AG04449 (cell line): ENCODE data around the gene NFAM1.
A peak's percentile ranks its signal among the peaks of the same experiment; 100 is the strongest.

Experiments used
- CTCF ChIA-PET: fragments of 350-600 bp; formaldehyde crosslinking; extraction: SDS; loops from one replicate; lab custom pipeline; 2021; ENCODE audit warnings: antibody characterized with exemption; lab: Yijun Ruan, JAX
- POLR2A ChIA-PET: fragments of 400-600, 350-600 bp; formaldehyde crosslinking; extraction: SDS; loops from one replicate; lab custom pipeline; 2020; ENCODE audit warnings: antibody characterized with exemption, inconsistent platforms; lab: Yijun Ruan, JAX
- DNase-seq: peaks from one replicate; pipeline ENCODE4 v3.0.0-alpha.2; 2010; ENCODE audit warnings: low read depth, low spot score
- H3K4me3 ChIP-seq: 2 replicates; pipeline ENCODE4 v1.5.1; 2011; ENCODE audit warnings: low read depth, mild to moderate bottlenecking, control low read depth, low read length
- TF ChIP-seq, protein P1 (sequence below): IDR thresholded peaks from one replicate; pipeline ENCODE4 v1.5.1; 2011; ENCODE audit warnings: mild to moderate bottlenecking, moderate library complexity, low read length, control low read depth, inconsistent platforms; ENCODE audit not compliant: insufficient read depth; ENCODE audit errors: missing control alignments

The NFAM1 gene, protein sequence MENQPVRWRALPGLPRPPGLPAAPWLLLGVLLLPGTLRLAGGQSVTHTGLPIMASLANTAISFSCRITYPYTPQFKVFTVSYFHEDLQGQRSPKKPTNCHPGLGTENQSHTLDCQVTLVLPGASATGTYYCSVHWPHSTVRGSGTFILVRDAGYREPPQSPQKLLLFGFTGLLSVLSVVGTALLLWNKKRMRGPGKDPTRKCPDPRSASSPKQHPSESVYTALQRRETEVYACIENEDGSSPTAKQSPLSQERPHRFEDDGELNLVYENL

DNA sequence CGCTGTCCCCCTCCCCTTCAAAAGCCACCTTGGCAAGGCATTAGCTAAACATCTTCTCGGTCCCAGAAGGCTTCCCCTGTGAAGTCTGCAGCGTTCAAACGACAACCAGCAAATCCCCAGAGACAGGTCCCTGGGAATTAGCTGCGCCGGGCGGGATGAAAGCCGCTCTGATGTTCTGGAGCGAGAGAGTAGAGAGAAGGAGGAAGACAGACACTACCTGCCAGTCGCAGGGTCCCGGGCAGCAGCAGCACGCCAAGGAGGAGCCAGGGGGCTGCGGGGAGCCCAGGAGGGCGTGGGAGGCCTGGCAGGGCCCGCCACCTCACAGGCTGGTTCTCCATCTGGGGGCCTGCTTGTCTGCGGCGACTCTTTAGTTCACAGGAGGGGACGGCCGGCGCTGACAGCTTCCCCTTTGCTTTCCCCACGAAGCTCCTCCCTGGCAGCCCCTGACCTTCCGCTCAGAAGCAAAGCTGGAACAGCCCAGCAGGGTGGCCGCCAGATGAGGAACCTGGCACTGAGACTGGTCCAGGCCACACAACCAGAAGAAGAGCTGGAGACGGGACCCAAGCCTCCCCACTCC, at the start of gene NFAM1:
Gene NFAM1, minus strand, starts transcription at position 384 of the 577 bp plus-strand sequence. Its CDS starts 46 bp downstream, at position 338.
- CTCF ChIA-PET, result interaction anchor here (0.6 to 5.7 kb wide), 5 partner anchors 12 to 341 kb away, joined by 3 to 31 read pairs (median 3); no protein-coding TSS in a partner anchor
- DNase-seq, result no peak

GRCh38 chr22:42475122-42475521, 42.9 kb upstream of the NFAM1 start:
- TF ChIP-seq, protein P1, sequence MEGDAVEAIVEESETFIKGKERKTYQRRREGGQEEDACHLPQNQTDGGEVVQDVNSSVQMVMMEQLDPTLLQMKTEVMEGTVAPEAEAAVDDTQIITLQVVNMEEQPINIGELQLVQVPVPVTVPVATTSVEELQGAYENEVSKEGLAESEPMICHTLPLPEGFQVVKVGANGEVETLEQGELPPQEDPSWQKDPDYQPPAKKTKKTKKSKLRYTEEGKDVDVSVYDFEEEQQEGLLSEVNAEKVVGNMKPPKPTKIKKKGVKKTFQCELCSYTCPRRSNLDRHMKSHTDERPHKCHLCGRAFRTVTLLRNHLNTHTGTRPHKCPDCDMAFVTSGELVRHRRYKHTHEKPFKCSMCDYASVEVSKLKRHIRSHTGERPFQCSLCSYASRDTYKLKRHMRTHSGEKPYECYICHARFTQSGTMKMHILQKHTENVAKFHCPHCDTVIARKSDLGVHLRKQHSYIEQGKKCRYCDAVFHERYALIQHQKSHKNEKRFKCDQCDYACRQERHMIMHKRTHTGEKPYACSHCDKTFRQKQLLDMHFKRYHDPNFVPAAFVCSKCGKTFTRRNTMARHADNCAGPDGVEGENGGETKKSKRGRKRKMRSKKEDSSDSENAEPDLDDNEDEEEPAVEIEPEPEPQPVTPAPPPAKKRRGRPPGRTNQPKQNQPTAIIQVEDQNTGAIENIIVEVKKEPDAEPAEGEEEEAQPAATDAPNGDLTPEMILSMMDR, result no peak
- ChIA-PET POLR2A (no interaction called here), CTCF (interaction anchor here (0.7 to 5.1 kb wide), 7 partner anchors 10 to 534 kb away, joined by 3 to 45 read pairs (median 3); partner anchors contain the start of genes NDUFA6 and SEPTIN3)
- H3K4me3 ChIP-seq, result no peak overlapping the region
- DNase-seq, result no peak

More for the DNA sequence above, at the start of gene NFAM1:
- TF ChIP-seq, protein P1, result no peak
- POLR2A ChIA-PET, result no interaction called here
- no peak within 1 kb of the TSS for H3K4me3 ChIP-seq

DNA sequence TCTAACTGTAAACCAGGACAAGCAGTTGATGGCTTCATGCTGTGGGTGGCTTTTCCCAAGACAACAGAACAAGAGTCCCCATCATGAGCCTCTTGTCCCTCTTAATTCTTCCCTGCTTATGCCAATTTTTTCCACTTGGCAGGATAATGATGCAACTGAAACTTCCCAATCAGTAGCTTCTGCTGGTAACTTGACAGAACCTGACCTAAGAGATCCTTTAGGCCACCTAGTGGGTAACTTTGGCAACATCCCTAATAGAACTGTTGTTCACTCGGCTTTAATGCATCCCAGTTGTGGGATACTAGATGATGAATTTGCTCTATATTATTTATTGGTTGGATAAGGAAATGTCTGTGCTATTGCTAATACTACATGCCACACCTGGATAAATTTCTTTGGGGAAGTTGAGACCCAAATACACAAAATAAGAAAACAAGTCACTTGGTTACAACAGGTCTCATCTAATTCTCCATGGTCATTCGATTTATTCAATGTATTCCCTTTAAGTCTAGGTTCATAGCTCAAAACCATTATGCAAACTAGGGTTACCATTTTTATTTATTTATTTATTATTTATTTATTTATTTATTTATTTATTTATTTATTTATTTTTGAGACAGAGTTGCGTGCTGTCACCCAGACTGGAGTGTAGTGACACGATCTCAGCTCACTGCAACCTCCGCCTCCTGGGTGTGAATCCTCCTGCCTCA, 41.4 kb upstream of the NFAM1 start:
- no peak overlapping the region for H3K4me3 ChIP-seq
- ChIA-PET POLR2A (no interaction called here), CTCF (interaction anchor here (0.7 to 5.1 kb wide), 24 partner anchors 9 to 512 kb away, joined by 3 to 45 read pairs (median 4); partner anchors contain the start of genes NAGA, NDUFA6, SEPTIN3 and SMDT1)
- TF ChIP-seq, protein P1, result peak; percentile 62
- DNase-seq, result no peak

DNA sequence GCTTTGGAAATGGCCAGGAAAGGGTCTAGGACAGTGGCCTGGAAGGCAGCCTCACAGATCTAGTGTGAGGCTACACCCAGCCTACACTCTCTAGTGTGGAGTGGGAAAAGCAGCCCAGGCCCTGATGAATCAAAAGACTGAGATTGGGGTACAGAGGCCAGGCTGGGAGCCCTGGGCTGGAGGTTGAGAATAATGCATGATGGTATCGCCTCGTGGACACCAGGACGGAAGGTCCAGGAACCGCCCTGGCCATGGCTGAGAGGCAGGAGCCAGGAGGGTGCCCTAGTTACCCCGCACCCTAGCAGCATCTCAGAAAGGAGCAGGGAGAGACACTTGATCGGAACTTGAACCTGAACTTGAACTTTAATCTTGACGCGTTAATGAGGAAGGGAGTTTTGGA, 40.5 kb upstream of the NFAM1 start:
- DNase-seq, result no peak
- H3K4me3 ChIP-seq, result no peak overlapping the region
- TF ChIP-seq, protein P1, result no peak
- CTCF ChIA-PET, result interaction anchor here (0.9 to 5.1 kb wide), 15 partner anchors 8 to 505 kb away, joined by 3 to 45 read pairs (median 8); partner anchors contain the start of genes NAGA, NDUFA6 and SEPTIN3
- POLR2A ChIA-PET, result no interaction called here

- DNase-seq, result no peak
- CTCF ChIA-PET, result interaction anchor here (3.0 kb wide), 1 partner anchor 14 kb away, joined by 20 read pairs; no protein-coding TSS in a partner anchor
- TF ChIP-seq, protein P1, result no peak
- no peak overlapping the region for H3K4me3 ChIP-seq
- POLR2A ChIA-PET, result no interaction called here
Measured at GRCh38 chr22:42471441-42471840, 39.2 kb upstream of the NFAM1 start.
